Activated CD4-positive, alpha-beta T cell treated with anti-CD3 and anti-CD28 coated beads for 1 hour (primary cell): ENCODE results near the gene SMIM12.

Experiments
- DNase-seq: peaks from one replicate; pipeline ENCODE4 v3.0.0-alpha.2; 2020

SMIM12 gene

DNA sequence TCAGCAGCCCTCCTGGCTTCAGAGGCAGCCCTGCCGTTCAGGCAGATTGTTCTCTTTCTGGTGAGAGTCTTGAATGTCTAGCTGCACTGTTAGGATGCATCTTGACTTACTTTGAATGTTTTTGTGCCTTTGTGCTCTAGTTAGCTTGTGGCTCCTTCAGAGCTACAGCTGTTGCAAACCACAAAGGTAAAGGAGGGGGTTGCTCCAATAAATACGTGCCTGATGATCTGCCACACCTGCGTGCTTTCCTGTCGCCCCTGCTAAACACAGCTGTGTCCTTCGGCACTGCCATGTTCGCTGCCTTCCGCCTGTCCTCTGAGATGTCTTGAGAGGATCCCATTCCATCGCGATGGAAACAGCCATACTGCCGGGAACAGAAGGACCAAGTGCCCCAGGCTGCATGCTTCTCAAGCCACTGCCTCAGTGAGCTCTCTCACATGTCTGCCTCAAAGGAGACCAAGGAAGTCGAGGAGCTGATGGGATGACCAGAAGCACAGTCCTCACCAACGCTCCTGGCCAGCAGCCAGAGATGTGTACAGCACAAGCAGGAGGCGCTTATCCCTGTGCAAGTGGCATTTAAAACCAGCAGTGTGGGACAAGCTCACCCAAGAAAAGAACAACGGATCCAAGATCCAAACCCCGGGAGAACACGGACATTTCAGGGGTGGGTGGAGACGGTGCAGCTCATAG lies 12.0 kb upstream of the SMIM12 start:
- no peak for DNase-seq

DNA sequence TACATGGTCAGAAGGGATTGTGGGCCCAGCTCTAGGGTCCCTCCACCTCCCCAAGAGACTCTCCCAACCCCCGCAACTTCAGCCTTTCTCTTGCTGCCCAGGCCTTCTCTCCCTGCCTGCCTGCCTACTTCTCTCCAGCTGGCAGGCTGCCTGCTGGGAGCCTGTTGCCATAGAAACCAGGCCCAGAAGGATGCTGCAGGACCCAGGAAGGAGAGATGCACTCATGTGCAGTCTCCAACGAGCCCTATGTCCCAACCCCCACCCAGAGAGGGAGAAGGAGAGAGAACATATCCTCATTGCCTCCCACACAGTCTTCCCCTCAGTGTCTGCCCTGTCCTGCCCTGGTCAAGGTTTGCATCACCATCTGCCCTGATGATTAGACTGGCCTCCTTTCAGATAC lies 10.8 kb upstream of the SMIM12 start:
- no peak for DNase-seq

DNA sequence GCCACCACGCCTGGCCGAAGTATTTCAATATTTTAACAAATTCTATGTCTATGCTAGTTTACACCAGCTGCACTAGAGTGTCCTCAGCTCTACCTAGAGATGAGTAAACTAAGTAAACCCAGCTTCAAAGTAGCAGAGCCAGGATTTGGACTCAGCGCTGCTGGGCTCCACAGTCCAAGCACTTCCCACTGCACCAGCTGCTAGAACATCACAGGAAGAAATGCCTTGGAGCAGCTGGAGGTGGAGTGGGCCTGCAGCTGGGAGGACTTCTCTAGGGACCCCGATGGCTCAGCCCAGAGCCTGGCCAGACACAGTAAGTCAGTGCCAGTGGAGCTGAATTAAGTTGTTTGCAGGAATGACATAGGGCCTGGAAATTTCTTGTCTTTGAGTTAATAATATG lies 10.2 kb upstream of the SMIM12 start:
- DNase-seq = no peak

DNA sequence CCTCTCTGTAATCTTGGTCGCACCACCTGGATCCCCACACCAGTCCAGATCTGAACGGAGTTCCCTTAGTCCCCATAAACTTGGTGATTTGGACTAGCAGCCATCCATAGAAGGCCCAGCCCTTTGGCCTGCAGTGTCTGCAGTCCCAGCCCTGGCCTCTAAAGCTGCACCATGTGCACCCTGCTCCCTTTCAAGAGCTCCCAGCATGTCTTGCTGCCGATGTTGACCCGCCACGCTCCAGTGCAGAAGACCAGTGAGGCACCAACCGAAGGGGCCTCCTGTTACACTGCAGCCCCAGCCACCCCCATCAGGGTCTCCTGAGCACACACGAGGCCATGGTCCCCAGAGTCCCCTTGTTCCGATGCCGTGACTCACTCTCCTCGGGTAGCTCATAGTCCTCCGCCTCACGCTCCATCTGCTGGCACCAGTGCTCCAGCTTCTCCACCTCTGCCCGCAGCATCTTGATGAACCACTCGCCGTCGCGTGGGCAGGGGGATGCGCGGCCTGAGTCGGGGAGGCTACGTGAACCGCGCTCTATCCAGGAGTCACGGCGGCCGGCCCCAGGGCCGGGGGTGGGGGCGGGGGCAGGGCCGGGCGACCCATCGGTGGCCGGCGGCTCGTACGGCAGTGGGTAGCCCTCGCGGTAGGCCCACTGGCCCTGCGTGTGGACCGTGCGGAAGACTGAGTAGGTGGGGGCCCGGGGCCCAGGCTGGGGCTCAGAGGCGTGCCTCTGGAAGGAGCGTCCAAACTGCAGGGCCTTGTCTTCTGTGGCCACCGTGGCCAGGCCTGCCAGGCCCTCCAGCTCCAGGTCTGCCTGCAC lies 8.9 kb upstream of the SMIM12 start:
- DNase-seq = no peak

DNA sequence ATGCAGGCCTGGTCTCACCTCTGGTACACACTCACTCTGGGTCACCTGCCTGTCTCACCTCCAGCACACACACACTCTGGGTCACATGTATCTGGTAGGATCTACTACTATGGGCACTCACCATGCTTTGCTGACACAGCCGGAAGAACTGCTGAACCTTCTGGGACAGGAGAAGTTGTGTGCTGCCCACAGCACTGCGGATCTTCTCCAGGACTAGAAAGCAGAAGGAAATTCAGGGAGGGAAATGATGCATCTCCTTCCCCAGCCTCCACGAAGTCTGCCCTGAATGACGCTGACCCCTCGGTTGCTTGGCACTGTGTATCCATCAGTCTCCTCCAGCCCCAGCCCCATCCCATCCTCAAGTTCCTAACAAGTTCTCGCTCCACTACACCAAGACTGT lies 7.9 kb upstream of the SMIM12 start:
- DNase-seq = no peak

DNA sequence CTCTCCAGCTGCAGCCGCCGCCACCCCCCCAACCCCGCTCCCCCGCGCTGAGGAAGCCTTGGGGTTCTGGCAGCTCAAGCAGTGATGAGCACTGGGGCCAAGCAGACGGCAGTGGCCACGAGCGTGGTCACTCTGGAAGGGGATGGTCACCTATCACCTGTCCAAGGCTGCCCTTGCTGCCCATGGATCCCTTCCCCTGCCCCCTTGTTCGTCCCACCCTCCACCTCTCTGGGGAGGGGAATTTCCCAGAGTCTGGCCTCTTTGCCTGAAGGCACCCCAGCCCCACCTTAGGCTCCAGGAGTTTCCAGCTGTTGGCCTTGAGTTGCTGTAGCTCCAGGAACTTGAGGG lies 7.2 kb upstream of the SMIM12 start:
- no peak for DNase-seq

DNA sequence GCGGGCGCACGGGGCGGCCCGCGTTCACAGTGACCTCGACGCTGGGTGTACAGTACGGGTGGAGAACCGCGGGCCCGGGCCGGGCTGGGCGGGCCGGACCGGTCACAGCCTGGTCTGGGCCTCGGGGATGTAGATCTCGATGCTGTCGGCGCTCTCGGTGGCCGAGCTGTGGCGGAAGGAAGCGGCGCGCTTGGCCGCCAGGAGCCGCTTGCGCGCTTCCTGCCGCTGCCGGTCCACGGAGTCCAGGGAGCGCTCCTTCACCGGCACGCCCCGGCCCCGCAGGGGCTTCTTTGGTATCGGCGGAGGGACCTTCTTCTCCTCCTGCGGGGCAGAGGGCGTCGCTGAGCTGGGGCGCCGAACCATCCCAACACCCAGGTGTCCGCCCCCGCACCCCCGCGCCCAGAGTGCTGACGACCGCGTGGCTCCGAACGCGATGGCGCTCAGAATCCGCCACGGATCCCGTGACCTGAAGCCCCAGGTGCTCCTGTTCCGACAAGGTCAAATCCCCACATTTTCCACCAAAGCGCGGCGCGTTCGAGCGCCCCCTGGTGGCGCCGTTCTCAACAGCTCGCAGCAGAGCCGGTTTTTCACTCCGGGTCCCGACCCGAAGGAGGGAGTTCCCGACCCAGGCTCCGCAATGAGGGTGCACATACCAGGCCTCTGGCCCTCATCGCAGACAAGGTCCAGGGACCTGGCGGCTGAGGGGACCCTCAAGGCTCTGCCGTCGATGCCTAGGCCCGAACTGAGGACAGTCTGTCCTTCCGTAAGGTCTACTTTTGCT lies 6.6 kb upstream of the SMIM12 start:
- peak; percentile 92 for DNase-seq

DNA sequence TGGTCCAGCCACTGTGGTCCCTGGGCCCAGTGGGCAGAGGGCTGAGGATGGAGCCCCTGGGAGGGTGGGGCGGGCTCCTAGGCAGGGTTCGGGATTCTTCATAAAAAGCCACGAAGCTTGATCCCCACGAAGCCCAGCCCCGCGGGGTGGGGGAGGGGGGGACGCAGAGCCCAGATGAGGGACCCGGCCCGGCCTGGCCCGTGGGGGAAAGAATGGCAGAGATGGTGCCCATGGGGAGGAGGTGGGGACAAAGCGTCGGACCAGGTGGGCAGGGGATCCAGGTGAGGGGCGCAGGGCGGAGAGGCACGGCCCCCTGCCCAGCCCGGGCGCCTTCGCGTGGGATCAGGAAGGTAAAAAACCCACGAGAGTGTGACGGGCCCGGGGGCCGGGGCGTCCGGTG lies 6.0 kb upstream of the SMIM12 start:
- DNase-seq = no peak

DNA sequence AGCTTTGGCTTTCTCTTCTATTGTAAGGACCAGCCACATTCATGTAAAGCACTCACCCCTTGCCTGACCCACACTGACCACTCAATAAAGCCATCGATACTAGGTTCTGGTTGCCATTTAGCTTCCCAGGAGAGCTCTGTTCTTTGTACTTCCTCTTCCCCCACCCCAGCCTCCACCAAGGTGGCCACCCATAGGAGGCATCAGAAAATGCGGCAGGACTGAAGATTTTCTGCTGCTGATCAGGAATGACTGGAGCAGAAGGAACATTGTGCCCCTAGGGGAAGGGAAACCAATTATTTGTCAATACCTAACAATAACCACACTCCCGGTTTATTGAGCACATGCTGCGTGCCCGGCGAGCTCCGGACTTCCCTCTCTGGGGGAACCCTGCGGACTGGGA lies 5.2 kb upstream of the SMIM12 start:
- DNase-seq = no peak

DNA sequence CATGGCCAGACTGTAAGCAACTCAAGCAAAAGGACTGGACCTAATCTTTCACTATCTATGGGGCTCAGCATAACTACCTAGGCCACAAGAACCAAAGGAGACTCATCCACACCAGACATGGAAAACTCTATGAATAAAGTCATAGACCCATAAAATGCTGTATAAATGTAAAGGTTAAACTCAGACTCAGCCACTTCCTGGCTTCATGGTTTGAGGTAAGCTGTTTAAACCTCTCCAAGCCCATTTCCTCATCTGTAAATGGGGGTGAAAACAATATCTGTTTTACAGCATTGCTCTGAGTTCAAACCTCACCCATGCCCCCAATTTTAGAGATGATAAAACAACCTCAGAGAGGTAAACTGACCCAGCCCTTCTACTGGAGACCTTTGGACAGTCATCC lies 4.0 kb upstream of the SMIM12 start:
- DNase-seq = no peak

DNA sequence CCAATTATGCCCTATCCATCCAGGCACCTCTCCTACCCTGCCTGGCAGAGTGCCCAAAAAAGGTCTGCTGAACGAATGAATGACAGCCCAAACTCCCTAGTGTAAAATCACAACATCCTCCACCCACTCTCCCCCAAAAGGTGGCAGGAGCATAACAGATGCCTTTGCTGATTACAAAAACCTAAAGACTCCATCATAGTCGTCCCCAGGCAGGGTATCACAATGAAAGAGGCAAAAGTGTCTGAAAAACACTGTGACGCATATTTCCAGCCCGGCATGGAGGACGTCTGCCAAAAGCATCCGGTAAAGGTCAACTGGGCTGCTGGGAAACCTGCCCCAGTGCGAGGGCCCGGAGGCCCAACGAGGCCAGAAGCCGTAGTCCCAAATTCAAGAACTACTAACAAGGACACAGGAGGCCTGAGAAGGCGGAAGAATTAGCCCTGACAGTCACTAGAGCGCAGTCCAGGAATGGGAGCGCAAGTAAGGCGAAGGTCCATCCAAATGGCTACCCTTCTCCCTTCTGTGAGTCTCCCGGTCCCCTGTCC lies 576 bp downstream of the SMIM12 start:
- DNase-seq = peak; percentile 13

DNA sequence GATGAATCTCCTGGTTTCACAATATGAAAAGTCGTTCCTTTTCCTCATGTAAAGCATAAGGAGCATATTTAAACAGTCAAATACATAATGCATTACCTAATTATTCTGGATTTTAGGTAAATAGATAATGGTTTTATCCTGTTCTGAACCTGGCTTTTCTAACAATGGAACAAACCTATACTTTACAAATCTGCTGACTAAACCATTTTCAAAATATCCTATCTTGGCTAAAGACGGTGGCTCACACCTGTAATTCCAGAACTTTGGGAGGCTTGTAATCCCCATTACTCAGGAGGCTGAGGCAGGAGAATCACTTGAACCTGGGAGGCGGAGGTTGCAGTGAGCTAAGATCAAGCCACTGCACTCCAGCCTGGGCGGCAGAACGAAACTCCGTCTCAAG lies 2.9 kb downstream of the SMIM12 start:
- DNase-seq = no peak

DNA sequence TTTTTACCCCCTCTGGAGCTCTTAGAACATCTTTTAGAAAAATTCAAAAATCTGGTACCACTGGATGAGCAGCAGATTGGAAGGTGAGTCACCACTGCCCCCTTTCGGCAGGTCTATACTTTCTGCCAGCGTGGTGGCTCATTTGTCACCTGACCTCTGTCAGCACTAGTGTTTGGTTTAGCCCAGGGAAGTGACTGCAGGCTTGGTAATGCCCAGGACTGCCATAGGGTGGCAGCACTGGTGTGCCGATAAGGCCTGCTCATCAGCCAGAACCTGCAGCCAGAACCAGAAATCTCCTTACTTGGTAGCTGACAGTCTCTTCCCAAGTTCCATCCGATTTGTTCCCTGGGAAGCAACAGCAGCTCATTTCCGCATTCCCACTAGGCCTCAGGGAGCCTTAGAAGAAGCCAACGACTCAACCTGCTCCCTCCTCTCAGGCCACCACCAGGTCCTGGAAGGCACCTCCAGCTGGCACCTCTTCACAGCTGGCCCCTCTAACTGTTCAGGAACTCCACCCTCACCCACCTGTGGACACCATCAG lies 6.8 kb downstream of the SMIM12 start:
- peak; percentile 80 for DNase-seq

DNA sequence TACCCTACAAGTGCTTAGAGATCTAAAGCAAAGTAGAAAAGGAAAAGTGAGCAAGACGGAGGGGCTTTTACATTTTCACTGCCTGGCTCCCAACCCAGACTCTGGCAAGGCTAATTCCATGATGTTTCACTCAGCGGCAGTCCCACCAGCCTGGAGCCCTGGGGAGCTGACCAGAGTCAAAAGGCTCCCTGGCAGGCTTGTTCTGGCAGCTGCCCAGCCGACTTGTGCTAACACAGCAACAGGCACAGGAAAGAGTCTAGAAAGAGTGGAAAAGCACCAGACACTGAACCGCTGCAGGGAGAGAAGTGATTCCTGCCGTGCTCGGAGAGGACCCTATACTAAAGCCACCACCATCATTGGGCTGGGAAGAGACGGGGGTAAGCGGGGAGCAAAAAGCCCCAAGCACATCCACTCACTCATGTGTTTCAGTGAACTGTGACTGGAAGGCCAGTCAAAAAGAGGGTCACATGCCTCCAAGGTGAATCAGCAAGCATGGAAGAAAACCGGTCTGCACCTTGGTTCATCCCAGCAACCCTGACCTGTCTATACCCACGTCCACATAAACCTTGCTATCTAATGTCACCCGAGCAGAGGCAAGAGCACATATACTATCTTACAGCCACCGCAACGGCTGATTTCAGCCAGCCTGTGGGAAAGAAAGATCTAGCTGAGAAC lies 8.0 kb downstream of the SMIM12 start:
- DNase-seq = no peak

DNA sequence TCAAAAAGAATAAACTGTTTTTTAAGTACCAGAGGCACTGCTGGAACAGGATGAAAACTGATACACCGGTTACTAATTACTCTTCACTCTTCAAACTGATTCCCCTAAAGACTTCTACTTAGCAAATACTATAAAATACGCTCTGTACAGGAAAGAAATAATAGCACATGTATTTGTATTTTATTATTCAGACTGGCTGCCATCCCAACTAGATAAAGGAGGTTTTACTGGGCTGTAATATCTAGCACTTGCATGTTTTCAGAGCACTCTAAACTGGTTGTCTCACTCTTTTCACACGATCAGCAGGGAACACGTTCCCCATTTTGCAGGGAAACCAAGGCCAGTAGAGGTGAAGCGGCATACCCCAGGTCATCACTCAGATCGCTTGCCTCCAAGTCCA lies 9.2 kb downstream of the SMIM12 start:
- DNase-seq = no peak

DNA sequence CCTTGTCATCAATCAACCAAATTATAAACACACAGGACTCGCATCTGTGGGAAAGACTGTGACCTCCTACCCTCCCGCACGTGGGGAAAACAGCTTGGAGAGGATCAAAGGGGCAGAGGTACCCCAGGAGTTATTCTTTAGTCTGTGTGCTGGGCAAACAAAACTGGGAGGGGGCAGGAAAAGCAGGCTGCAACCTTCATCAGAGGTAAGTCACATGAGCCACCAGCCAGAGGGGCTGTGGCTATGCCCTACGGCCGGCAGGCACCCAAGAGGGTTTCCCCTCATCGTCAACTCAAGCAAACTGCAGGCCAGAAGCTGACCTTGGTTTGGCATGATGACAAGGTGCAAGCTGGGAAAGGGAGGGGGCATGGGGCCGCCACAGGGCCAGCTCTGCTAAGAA lies 12.5 kb downstream of the SMIM12 start:
- DNase-seq = no peak

DNA sequence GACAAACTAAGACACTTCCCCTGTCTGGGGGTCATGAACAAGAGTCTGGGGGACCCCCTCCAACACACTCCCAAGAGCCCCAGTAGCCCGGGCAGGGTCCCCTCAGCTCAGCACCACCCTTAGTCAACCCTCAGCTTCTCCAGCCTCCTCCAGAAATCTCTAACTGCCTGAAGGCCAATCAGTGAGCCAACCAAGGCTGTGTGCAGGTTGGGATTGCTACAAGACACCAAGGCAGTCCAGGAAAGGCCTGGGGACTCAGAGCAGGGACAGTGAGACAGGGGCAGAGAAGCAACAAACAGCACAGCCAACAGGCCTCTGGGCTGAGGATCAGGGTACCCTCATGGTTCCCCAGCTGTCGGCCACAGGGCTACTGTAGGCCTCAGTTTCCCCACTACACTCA lies 13.3 kb downstream of the SMIM12 start:
- no peak for DNase-seq

DNA sequence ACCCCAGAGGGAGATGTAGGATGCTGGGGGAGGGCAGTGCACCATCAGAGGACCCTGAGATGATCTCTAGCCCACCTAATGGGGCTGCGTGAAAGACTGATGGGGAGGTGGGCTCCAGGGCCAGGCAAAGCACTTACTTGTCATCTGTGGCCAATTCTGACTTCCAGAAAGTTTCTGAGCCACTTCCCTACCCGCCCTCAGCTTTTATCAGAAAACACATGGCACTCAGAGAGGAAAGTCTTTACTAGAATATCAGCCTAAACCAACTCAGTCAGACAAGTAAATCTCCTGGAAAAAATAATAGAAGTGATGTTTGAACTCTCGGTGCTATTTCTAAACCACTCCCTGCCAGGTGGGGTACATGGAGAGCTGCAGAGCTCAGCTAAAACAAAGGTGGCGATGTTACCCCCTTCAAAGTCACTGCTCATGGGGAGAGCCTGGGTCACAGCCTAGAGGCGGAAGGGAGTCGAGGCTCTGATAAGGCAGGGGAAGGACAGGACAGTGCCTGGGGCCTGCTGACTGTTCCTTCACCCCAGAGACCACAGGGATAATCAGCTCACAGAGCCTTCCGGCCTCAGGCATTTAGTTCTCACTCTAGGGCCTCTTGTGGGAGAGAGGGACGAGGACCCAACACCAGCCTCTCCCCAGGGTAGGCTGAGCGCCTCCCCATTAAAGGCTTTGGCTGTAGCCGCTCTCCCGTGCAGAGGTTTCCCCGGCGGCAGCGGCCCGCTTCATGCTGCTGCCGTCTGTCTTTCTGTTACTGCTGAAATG lies 14.2 kb downstream of the SMIM12 start:
- no peak for DNase-seq

DNA sequence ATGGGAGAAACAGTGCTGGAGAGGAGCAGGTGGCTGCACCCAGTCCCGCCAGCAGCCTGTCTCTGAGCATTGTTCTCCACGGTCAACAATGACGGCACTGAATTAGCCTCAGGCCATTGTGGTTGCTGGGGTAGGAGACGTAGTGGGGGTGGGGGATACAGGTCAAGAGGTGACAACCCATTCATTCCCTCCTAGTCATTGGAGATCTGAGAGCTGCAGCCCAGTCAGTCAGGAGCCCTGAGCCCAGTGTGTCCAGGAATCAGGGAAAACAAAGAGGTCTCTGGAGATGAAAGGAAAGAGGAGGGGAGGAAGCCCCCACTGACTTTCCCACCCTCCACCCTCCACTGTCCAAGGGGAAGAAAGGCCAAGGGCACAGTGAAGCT lies 15.3 kb downstream of the SMIM12 start:
- DNase-seq = no peak

DNA sequence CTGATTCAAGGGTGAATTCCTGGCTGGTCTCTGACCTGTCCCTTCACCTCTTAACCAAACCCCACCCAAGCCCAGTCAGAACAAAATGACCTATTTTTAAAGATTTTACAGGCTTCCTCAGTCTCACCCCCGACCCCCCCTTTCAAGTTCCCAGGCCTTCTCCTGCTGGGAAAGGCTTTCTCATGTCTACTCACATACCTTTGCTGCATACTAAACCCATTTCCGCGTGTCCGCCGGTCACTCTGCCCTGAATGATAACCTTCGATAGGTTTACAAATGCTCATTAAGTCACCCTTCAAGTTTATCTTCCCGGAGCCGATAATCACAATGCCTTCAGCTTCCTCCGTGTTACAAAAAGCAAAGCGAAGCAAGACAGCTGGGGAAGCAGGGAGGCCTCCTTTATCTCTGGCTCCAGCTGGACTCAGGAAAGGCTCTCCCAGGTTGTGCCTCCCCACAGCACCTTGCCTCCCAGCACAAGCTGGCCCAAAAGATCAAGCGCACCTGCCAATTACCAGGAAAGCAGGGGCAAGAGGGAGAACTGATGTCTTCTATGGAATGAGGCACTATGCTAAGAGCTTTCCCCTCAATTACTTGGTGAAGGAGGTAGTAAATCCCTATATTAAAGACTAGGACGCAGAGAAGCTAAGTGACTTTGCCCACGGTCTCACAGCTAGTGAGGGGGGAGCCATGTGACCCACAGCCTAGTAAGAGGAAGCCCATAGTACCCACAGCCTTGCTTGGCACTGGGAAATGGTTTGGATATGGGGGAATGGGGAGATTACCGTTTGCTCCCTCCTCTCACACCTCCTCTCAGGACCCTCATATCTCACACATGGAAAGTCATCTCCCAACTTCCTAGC lies 15.9 kb downstream of the SMIM12 start:
- DNase-seq = no peak

DNA sequence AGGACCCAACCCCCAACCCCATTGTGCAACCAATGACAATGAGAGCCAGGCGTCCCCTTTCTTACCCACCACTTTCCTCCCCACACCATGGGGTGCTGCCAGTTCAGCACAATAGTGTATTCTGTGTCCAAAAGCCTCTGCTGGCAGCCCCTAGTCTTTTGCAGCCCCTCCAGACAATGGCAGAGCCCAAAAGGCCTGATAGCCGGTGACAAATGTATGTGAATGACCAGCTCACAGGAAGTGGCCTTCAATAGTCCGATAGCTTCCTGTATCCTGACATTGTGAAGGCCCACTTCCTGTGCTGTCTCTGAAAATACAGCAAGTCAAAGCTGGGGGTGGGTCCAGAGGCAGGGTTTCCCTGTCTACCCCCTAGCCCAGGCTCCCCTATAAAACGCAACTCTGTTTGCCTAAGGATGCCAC lies 16.6 kb downstream of the SMIM12 start:
- DNase-seq = no peak
